ENCODE measurements around the gene CHTOP. TPM values are rescaled to one million over a fixed set of nuclear protein-coding genes. Genes with fewer than 3 reads are reported as not detected.

Gene CHTOP
- total and polyA plus RNA-seq, 2 of the 8 experiments (the other 6 are each of a cell fraction or from before 2014, with no cell fraction given): 84.6 to 104 TPM

GRCh38 chr1:153688276-153688675 lies 54.4 kb downstream of the CHTOP start:
- Histone ChIP-seq H4K5ac (ENCODE audit: insufficient read length, low read depth, low read length) (no peak overlapping the region), H3K27me3 (replicated peaks in 1 of 4; ENCODE audit: control insufficient read depth in 3 of 4, extremely low read depth in 1 of 4, insufficient read depth in 3 of 4, low read length in 3 of 4) (no peaks in the 10 kb centered on the region), H4K8ac (ENCODE audit: extremely low read depth, insufficient read depth, low read length) (no peak overlapping the region), H2BK5ac (ENCODE audit: low read depth, low read length) (no peak overlapping the region), H3K14ac (ENCODE audit: insufficient read length) (no peak overlapping the region), H2AFZ (ENCODE audit: low read length) (no peak overlapping the region), H2BK120ac (replicated peaks; ENCODE audit: low read depth, low read length) (no peak overlapping the region), H2BK12ac (ENCODE audit: low read depth, low read length) (no peak overlapping the region), H3K18ac (ENCODE audit: extremely low read depth, low read length) (no peak overlapping the region), H3K4ac (replicated peaks; ENCODE audit: insufficient read length, low read depth, low read length) (no peak overlapping the region), H3K79me2 (ENCODE audit: control insufficient read depth in 1 of 2, insufficient read depth in 2 of 2, low read length in 2 of 2) (no peaks in the 10 kb centered on the region), H3K27ac (ENCODE audit: low read depth, low read length) (no peak overlapping the region), H3K56ac (replicated peaks; ENCODE audit: insufficient read length, low read depth, low read length) (no peak overlapping the region), H3K36me3 (ENCODE audit: control insufficient read depth in 2 of 4, insufficient read depth in 4 of 4, low read length in 3 of 4) (peaks cover 0 to 5% (median 4%) of the 10 kb centered on the region in 4 experiments; a peak in 2 of 8 replicates), H3K9me3 (ENCODE audit: insufficient read depth in 2 of 2, low read depth in 1 of 2, low read length in 1 of 2) (no peaks in the 10 kb centered on the region; a peak in 1 of 4 replicates), H3K4me1 (replicated peaks in 1 of 4; ENCODE audit: control insufficient read depth in 3 of 4, insufficient read depth in 4 of 4, low read length in 3 of 4) (no peaks in the 10 kb centered on the region), H3K23ac (ENCODE audit: insufficient read length) (no peak overlapping the region), H2BK15ac (ENCODE audit: low read length) (no peak overlapping the region), H3K4me3 (ENCODE audit: extremely low read depth in 1 of 4, insufficient read depth in 2 of 4, low read depth in 3 of 4, low read length in 4 of 4) (no peak overlapping the region), H4K20me1 (replicated peaks in 1 of 2; ENCODE audit: control insufficient read depth in 1 of 2, insufficient read depth in 2 of 2, low read length in 2 of 2) (no peaks in the 10 kb centered on the region), H3K9ac (replicated peaks in 1 of 4; ENCODE audit: extremely low read depth in 1 of 4, low read depth in 3 of 4, low read length in 3 of 4) (no peak overlapping the region; a peak in 1 of 7 replicates), H3K23me2 (ENCODE audit: low read depth, low read length) (no peaks in the 10 kb centered on the region), H2BK20ac (ENCODE audit: low read length) (no peak overlapping the region), H4K91ac (replicated peaks; ENCODE audit: insufficient read length, low read length) (no peak overlapping the region), H3K79me1 (ENCODE audit: low read depth, low read length) (no peaks in the 10 kb centered on the region), H2AK5ac (ENCODE audit: low read depth, low read length) (no peak overlapping the region), H3K4me2 (ENCODE audit: insufficient read depth in 1 of 2, low read depth in 2 of 2, low read length in 2 of 2) (no peak overlapping the region)
- FAIRE-seq: no peak
- POLR2A ChIA-PET (ENCODE audit: partially characterized antibody): interaction anchor here (2.8 kb wide), 1 partner anchor 10 kb away, joined by 11 read pairs; no protein-coding TSS in a partner anchor
- WGBS, 2 experiments (ENCODE audit: extremely low coverage in 1 of 2, insufficient coverage in 1 of 2, insufficient read length in 1 of 2, insufficient replicate concordance in 2 of 2, low coverage in 1 of 2, low lambda C conversion rate in 2 of 2, missing lambda C conversion rate in 1 of 2): 89% methylated on average over 7 of the region's 7 CpGs; no CpG with 5 or more reads in 1 of the 2 experiments
- no peak for DNase-seq (ENCODE audit: low read depth in 1 of 2, low spot score in 2 of 2)
- CTCF ChIA-PET (ENCODE audit: partially characterized antibody): interaction anchor here (0.6 to 14.0 kb wide), 10 partner anchors 9 to 91 kb away, joined by 3 to 190 read pairs (median 4); partner anchors contain the start of gene NPR1
- TF ChIP-seq CTCF (IDR thresholded peaks at IDR 0.05; ENCODE audit: control extremely low read depth in 1 of 3, insufficient read depth in 1 of 3, low read depth in 1 of 3, low read length in 3 of 3) (no peak), KDM4A (IDR thresholded peaks at IDR 0.05; ENCODE audit: low read depth, low read length, severe bottlenecking) (no peak), SRF (IDR thresholded peaks at IDR 0.05; ENCODE audit: low read depth, low read length) (no peak), BACH1 (IDR thresholded peaks at IDR 0.05; ENCODE audit: low read length) (no peak), NANOG (IDR thresholded peaks at IDR 0.05; ENCODE audit: insufficient read depth, low read depth, low read length, poor library complexity, severe bottlenecking) (no peak), CBX5 (IDR thresholded peaks at IDR 0.05; ENCODE audit: low read depth, low read length) (no peak), ATF2 (IDR thresholded peaks at IDR 0.05; ENCODE audit: low read length) (no peak), E2F6 (IDR thresholded peaks at IDR 0.05) (no peak), SP2 (IDR thresholded peaks at IDR 0.05; ENCODE audit: low read length) (no peak)
